GM19463 (cell line): ENCODE data around the gene HIPK3.

Experiments
- ATAC-seq: cut with Tn5 transposase; IDR thresholded peaks from one replicate; pipeline ENCODE4 v1.9.1; 2021; ENCODE audit warnings: mild to moderate bottlenecking, moderate library complexity; ENCODE audit not compliant: unreplicated experiment

The HIPK3 gene

DNA sequence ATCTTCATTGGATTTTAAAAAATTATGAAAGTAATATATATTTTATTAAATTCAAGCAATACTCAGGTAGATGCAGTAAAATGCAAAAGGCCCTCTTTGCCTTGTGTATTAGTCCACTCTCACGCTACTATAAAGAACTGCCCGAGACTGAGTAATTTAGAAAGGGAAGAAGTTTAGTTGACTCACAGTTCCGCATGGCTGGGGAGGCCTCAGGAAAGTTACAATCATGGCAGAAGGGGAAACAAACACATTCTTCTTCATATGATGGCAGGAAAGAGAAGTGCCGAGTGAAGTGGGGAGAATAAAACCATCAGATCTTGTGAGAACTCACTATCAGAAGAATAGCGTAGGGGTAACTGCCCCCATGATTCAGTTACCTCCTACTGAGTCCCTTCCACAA, 130.8 kb downstream of the HIPK3 start:
- peak; percentile 34 for ATAC-seq

DNA sequence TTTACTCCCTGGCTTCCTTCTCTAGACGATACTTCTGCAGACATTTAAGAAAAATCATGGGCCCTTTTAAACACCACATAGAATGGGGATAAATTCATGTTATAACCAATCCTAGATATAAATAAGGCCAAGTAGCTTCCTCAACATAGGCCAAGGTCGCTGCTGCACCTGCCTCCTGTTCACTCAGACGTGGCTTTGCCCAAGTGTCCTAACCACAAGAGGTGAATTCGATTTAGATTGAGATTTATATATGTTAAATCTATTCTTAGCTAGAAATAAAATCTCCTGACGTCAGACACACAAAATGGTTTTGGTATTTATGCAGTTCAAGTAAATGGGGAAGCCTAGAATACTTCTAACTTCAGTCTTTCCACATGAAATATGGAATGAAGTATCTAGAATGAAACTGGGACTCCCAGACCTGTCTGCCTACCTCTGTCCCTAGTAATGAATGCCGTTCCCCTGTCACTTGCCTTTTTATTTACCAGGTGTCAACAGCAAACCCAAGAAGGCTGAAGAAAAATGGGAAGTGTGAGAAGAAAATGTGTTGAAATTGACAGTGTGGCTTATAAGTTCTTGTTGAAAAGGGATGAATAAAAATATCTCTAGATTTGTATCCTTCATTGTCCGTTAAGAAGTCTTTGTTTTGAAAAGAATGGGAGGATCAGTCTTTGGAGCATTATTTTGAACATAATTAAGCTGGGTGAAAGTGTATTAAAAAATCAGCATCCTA, 131.8 kb downstream of the HIPK3 start:
- no peak for ATAC-seq

DNA sequence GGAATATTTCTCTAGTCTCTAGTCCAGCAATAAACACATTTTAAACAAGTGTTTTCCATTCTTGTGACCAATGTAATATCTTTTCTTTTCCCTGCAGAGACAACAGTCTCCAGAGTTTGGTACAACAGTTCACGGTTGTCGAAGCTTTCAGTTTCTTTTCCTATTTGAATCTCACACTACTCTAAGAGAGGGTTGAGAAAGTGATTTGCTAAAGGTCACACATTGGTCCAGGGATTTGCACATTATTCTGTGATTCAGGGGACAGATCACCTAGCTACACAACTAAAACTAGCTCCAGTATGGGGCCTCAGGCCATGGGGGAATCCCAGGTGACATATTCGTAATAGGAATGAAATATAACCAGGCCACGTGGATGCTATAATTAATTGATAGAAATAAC, 132.5 kb downstream of the HIPK3 start:
- peak; percentile 71 for ATAC-seq

DNA sequence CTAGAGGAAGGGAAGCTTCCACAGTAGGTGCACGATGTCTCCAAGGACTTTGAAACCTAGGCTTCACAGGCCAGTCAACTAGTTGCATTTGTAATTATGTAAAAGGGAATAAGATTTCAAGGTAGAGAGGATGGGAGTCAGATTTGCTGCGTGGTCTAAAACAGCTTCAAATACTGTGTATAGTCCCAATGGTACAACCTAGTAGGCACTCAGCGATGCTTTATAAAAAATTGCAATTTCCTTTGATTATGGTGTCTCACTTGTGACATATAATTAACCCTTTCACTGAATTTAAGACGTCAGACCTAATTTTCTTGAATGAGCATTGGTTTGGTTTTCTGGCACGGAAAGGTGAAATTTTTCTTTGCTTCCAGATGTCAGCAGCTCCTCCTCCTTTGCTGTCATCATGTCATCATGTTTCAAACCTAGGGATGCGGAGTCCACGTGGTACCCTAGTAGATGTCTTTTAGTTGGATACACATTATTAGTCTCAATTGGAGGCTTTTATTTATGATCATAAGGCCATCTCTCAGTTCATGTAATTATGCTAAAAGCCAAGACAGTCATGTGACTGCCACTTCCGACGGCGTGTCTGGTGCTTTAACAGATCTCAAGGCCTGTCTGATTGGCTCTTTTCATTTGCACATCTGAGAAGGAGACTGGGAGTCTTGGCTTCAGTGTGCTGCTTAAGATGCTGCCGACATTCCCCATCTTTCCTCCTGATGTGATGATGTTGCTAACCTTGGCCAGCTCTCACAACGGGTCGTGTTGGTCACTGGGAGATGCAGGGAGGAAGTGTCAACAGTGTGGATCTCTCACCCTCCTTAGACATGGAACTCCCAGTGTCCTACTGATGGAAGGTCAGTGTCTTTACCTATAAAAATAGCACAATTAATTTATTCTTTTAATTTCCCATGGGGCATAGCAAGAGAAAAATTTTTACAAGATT, 134.0 kb downstream of the HIPK3 start:
- ATAC-seq = no peak

DNA sequence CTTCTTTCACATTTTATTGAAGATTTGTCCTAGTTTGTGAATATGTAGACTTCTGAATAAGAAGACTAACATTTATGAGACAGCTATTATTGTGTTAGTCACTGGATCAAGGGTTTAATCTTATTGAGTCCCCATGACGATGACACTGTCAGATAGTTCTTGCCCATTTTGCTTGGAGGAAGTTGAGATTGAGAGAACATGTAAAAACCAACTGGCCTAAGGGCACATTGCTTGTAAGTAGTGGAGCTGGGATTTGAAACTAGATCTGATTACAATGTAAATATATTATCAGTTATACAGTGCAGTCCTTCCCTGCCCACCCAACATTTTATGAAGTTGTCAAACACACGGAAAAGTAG, 134.7 kb downstream of the HIPK3 start:
- no peak for ATAC-seq

DNA sequence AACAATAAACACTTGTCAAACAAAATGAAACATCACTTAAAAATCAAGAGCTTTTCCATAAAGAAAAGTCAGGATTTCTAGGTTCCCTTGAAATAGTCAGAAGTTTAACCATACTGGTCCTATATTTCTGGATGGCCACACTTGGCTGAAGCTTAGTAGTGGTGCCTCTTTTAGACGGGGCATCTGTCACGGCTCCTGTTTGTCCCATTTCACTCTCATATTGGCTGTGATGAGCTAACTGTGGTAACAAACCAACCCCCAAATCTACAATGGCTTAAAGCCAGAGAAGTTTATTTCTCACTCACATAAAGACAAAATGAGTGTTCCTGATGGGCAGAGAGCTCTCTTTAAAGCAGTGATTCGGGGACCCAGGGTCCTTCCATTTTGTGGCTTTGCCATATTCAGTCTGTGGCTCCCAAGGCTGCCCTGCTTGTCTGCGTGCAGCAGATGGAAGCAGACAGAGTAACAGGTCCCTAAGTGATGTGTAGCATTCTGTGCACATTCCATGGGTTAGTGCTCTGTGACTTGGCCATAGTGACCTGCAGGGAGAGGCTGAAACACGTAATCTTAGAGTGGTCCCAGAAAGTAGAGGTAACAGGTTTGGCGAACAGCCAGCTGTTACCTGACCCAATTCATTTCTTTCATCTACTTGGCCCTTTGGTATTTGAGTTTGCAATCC, 137.4 kb downstream of the HIPK3 start:
- no peak for ATAC-seq

DNA sequence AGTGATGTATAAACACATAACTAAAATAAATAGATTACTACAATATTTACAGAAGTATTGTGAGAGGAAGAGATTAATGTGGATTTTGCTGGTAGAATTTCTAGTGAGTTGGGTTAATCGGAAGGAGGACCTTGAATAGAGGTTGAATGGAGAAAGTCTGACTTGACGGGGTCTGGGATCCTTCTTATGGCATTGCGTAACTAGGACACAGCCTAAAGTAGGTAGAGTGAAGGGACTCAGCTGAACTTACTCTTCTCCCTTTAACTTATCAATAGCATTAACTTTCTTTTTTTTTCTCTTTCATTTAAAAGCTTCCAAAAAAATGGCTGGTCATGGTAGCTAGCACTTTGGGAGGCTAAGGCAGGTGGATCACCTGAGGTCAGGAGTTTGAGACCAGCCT, 139.2 kb downstream of the HIPK3 start:
- ATAC-seq = no peak

DNA sequence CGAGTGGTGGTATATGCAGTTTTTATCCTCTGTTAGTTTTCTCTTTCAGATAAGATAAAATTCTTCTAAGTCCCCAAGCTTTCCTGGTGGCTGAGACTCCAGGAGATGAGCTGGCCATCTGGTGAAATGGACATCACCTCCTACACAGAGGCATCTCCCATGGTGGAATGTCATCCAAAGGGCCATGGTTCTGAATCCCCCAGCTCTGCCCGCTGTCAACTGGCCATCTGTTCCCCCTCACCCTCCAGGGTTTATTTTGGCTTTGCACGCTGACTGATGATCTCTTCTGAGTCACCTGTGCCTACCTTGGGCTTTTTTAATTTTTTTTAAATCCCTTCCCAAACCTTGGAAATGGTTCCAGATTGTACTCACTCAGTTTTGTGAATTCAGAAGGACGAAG, 142.2 kb downstream of the HIPK3 start:
- no peak for ATAC-seq

DNA sequence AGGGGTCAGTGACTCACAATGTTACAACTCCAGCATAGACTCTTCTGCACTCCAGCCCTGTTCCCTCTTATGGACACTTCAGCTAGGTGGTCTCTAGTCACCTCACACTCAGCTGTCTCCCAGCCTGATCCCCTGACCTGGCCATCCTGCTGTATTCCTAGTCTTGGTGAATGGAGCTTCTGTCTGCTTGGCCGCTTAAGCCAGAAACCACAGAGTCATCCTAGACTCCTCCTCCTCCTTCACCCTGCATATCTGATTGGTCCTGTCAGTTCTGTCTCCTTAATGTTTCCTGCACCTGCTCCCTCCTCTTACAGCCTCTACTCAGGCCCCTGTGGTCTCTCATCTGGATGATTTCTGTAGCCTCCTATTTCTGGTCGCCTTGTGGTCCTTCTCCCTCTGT, 144.9 kb downstream of the HIPK3 start:
- ATAC-seq = peak; percentile 81

DNA sequence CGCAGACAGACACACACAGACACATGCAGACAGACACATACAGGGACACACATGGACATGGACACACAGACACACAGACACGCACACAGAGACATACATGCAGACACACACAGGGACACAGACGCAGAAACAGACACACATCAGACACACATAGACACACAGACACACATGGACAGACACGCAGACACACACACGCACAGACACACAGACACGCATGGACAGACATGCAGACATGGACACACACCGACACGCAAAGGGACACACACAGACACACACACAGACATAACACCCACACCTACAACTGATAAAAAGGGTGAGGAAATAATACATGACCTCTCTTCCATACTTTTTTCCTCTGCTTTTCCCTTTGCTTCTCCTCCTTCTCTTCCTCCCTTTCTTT, 146.2 kb downstream of the HIPK3 start:
- ATAC-seq = no peak

DNA sequence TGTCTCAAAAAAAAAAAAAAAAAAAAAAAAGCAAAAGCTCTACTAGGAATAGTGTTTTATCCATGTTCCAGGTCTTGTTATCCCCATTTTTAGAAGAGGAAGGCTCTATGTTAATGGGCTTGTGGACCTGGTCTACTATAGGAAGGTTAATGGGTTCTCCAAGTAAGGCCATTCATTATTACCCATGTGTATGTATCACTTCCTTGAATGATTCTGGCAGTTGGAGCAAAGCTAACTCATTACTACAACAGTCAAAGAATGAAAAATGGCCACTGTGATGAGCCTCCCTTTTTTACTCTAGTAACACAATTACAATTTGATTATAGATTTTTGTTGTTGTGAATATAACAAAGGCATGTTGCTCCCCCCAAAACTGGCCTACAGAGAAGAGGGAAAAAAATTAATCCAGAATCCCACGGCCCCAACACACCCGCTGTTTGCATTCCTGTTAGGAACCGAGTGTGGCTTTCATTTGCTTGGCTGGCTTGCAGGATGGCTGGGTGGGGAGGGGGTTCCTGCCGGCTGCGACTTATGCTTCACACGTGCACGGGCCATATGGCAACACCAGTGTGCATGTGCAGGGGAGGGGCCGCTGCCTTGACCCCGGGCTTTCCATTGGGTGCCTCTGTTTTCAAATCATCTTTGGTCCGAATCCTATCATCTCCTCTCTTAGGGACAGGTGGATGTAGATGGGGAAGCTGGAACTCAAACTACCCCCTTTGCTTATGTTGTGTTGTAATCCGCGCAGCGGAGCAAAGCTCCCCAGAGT, 148.8 kb downstream of the HIPK3 start:
- no peak for ATAC-seq
